ENCODE measurements around the gene FASTKD3.

Gene FASTKD3

DNA sequence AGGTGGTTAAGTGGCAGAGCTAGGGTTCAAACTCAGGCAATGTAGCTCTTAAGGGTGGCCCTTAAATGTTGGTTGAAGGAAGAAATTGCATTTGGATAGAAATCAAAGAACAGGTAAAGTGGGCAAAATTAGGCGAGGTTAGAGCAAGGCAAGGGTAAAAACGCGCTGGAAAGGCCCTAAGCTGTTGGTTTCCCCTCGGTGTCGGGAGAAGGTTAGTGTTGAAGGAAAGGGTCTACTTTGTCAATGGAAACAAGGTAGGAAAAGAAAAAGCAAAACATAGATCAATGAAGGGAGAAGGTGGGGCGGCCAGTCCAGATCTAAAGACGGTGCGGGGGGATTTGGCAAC lies 431 bp downstream of the FASTKD3 start:
- H3K4me1 ChIP-seq (ENCODE audit: low read length) = peaks cover 39% of the 10 kb centered on the region
- H3K27ac ChIP-seq (ENCODE audit: low read length) = no peak overlapping the region
- peak overlapping the region; percentile 74 for H3K4me2 ChIP-seq (ENCODE audit: low read length)
- H3K79me2 ChIP-seq (ENCODE audit: low read length) = peaks cover 70% of the 10 kb centered on the region
- peaks cover 36% of the 10 kb centered on the region for H4K20me1 ChIP-seq (ENCODE audit: insufficient read depth, low read length)
- peaks cover 15% of the 10 kb centered on the region for H3K36me3 ChIP-seq (replicated peaks; ENCODE audit: low read depth, low read length)
- TF ChIP-seq, protein P1, sequence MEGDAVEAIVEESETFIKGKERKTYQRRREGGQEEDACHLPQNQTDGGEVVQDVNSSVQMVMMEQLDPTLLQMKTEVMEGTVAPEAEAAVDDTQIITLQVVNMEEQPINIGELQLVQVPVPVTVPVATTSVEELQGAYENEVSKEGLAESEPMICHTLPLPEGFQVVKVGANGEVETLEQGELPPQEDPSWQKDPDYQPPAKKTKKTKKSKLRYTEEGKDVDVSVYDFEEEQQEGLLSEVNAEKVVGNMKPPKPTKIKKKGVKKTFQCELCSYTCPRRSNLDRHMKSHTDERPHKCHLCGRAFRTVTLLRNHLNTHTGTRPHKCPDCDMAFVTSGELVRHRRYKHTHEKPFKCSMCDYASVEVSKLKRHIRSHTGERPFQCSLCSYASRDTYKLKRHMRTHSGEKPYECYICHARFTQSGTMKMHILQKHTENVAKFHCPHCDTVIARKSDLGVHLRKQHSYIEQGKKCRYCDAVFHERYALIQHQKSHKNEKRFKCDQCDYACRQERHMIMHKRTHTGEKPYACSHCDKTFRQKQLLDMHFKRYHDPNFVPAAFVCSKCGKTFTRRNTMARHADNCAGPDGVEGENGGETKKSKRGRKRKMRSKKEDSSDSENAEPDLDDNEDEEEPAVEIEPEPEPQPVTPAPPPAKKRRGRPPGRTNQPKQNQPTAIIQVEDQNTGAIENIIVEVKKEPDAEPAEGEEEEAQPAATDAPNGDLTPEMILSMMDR (IDR thresholded peaks at IDR 0.05; ENCODE audit: low read depth, low read length) = no peak
- no peak for TF ChIP-seq EZH2phosphoT487 (IDR thresholded peaks at IDR 0.05; ENCODE audit: low read depth)
- peak overlapping the region; percentile 93 for H3K4me3 ChIP-seq (ENCODE audit: low read length)
- peak overlapping the region; percentile 91 for H3K9ac ChIP-seq (ENCODE audit: low read length)
- H3K9me3 ChIP-seq (ENCODE audit: insufficient read depth, low read length) = no peaks in the 10 kb centered on the region
- H3K27me3 ChIP-seq (ENCODE audit: low read depth, low read length) = no peaks in the 10 kb centered on the region
- peak overlapping the region; percentile 41 for H2AFZ ChIP-seq (ENCODE audit: low read depth, low read length)

DNA sequence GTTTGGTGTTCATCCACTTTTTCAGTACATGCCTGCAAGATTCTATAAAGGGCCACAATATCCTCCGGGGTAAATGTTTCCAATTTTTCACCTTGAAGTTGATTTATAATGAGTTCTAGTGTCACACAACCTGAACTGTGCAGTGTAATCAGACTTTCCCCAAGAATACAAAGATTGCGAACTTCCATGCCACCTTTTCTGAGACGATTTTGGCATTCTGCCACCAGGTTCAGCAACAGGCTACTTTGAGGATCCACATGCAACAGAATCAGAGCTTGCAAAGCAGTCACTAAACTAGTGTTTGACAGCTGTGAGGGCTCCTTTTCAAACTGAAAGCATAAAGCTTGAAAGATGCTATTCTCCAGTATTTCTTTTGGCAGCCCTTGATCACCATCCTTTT lies 1.6 kb downstream of the FASTKD3 start:
- Histone ChIP-seq H2AFZ (ENCODE audit: low read depth, low read length) (no peak overlapping the region), H3K27me3 (ENCODE audit: low read depth, low read length) (no peaks in the 10 kb centered on the region), H3K4me2 (ENCODE audit: low read length) (no peak overlapping the region), H3K9me3 (ENCODE audit: insufficient read depth, low read length) (no peaks in the 10 kb centered on the region), H3K4me3 (ENCODE audit: low read length) (no peak overlapping the region), H3K9ac (ENCODE audit: low read length) (no peak overlapping the region), H3K36me3 (replicated peaks; ENCODE audit: low read depth, low read length) (peaks cover 18% of the 10 kb centered on the region), H3K79me2 (ENCODE audit: low read length) (peaks cover 58% of the 10 kb centered on the region), H3K4me1 (ENCODE audit: low read length) (peaks cover 27% of the 10 kb centered on the region), H3K27ac (ENCODE audit: low read length) (no peak overlapping the region), H4K20me1 (ENCODE audit: insufficient read depth, low read length) (peaks cover 26% of the 10 kb centered on the region)
- TF ChIP-seq, protein P1 (IDR thresholded peaks at IDR 0.05; ENCODE audit: low read depth, low read length) = no peak
- TF ChIP-seq EZH2phosphoT487 (IDR thresholded peaks at IDR 0.05; ENCODE audit: low read depth) = no peak

DNA sequence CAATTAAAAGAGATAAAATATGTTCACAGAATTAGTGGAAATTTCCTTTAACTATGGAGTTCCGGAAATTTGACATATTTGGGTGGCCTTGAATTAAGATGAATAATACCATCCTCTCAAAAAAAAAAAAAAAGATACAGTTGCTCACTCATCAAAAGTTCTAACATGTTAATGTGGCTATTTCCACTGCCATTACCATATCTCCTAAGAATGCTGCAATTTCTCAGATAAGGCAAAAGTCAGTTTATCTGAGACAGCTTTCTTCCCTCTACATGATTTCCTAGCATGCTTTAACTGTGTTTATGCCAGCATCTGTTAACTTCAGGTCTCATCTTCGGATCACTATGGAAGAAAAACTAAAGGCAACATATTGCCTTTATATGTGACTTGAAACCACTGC lies 2.6 kb downstream of the FASTKD3 start:
- Histone ChIP-seq H3K9ac (ENCODE audit: low read length) (no peak overlapping the region), H3K4me2 (ENCODE audit: low read length) (no peak overlapping the region), H3K4me3 (ENCODE audit: low read length) (no peak overlapping the region), H3K79me2 (ENCODE audit: low read length) (peaks cover 48% of the 10 kb centered on the region), H2AFZ (ENCODE audit: low read depth, low read length) (no peak overlapping the region), H3K9me3 (ENCODE audit: insufficient read depth, low read length) (no peaks in the 10 kb centered on the region), H3K36me3 (replicated peaks; ENCODE audit: low read depth, low read length) (peaks cover 8% of the 10 kb centered on the region), H4K20me1 (ENCODE audit: insufficient read depth, low read length) (peaks cover 15% of the 10 kb centered on the region), H3K27me3 (ENCODE audit: low read depth, low read length) (no peaks in the 10 kb centered on the region), H3K4me1 (ENCODE audit: low read length) (peaks cover 17% of the 10 kb centered on the region), H3K27ac (ENCODE audit: low read length) (no peak overlapping the region)
- TF ChIP-seq EZH2phosphoT487 (IDR thresholded peaks at IDR 0.05; ENCODE audit: low read depth) = no peak
- TF ChIP-seq, protein P1 (IDR thresholded peaks at IDR 0.05; ENCODE audit: low read depth, low read length) = no peak

DNA sequence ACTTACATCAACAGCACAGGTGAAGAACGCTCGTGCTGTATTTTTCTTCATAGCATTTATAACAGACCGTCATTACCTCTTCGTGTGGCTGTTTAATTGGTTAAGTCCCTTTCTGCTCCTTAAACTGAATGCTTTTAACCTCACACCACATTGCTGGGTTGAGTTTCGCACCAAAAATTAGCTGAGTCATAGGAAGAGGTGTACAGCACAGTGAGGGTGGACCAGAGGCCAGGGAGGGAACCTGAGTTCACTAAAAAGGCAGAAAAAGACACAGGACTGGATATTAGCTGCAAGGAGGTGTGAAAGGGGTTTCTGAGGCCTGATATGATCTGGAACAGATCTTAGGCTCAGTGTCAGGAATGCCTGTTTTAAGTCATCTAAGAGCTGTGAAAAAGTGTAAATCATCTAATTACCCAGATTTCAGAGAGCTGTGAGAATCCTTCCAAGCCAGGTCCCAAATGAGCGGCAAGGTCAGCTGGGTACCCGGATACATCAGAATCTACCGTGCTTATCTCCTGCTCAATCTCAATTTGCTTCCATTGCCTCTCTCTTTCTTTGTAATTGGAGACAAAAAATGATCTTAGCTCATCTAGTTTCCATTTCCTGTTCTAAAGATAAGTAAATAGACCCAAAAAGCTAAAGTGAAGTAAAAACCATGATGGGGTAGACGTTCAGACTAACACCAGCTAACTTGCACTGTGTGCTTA lies 10.8 kb downstream of the FASTKD3 start:
- peaks cover 6% of the 10 kb centered on the region for H3K36me3 ChIP-seq (replicated peaks; ENCODE audit: low read depth, low read length)
- no peaks in the 10 kb centered on the region for H4K20me1 ChIP-seq (ENCODE audit: insufficient read depth, low read length)
- no peaks in the 10 kb centered on the region for H3K79me2 ChIP-seq (ENCODE audit: low read length)
- no peak overlapping the region for H3K27ac ChIP-seq (ENCODE audit: low read length)
- no peak overlapping the region for H3K4me3 ChIP-seq (ENCODE audit: low read length)
- no peaks in the 10 kb centered on the region for H3K27me3 ChIP-seq (ENCODE audit: low read depth, low read length)
- no peaks in the 10 kb centered on the region for H3K9me3 ChIP-seq (ENCODE audit: insufficient read depth, low read length)
- H3K4me2 ChIP-seq (ENCODE audit: low read length) = no peak overlapping the region
- no peaks in the 10 kb centered on the region for H3K4me1 ChIP-seq (ENCODE audit: low read length)
- no peak overlapping the region for H2AFZ ChIP-seq (ENCODE audit: low read depth, low read length)
- H3K9ac ChIP-seq (ENCODE audit: low read length) = no peak overlapping the region
- TF ChIP-seq, protein P1 (IDR thresholded peaks at IDR 0.05; ENCODE audit: low read depth, low read length) = no peak
- no peak for TF ChIP-seq EZH2phosphoT487 (IDR thresholded peaks at IDR 0.05; ENCODE audit: low read depth)
